Sciatic nerve (tissue), 2 donors: ENCODE results near the gene FAXC. TPM values are rescaled to one million over a fixed set of nuclear protein-coding genes. Genes with fewer than 3 reads are reported as not detected.

Source experiments
- ATAC-seq: fragments of 200-7000 bp; cut with Tn5 transposase; one replicate; pipeline ENCODE4 v1.9.1; 2020; ENCODE audit warnings: mild to moderate bottlenecking, moderate library complexity
- DNase-seq: peaks from one replicate; pipeline ENCODE4 v3.0.0-alpha.2; 2020; ENCODE audit warnings: low spot score
- intact Hi-C: fragments of 100-400 bp; cut with DNase I; formaldehyde crosslinking; loops from one replicate; pipeline ENCODE4 v1.14.2; 2022
- total RNA-seq: library from RNA; stranded (reverse); fragmentation: NEBNext Ultra II Directional; extraction: Animal tissue kit (Norgen Biotek cat#: 25700); gene quantifications from one replicate; pipeline ENCODE4 v1.2.1, GENCODE V29; 2021
- donor health status: DM: no; HTN: no; CAD: no.
- donor health status: DM: no; HTN: no; CAD: no.

The FAXC gene
- total RNA-seq, result 0.49 TPM

DNA sequence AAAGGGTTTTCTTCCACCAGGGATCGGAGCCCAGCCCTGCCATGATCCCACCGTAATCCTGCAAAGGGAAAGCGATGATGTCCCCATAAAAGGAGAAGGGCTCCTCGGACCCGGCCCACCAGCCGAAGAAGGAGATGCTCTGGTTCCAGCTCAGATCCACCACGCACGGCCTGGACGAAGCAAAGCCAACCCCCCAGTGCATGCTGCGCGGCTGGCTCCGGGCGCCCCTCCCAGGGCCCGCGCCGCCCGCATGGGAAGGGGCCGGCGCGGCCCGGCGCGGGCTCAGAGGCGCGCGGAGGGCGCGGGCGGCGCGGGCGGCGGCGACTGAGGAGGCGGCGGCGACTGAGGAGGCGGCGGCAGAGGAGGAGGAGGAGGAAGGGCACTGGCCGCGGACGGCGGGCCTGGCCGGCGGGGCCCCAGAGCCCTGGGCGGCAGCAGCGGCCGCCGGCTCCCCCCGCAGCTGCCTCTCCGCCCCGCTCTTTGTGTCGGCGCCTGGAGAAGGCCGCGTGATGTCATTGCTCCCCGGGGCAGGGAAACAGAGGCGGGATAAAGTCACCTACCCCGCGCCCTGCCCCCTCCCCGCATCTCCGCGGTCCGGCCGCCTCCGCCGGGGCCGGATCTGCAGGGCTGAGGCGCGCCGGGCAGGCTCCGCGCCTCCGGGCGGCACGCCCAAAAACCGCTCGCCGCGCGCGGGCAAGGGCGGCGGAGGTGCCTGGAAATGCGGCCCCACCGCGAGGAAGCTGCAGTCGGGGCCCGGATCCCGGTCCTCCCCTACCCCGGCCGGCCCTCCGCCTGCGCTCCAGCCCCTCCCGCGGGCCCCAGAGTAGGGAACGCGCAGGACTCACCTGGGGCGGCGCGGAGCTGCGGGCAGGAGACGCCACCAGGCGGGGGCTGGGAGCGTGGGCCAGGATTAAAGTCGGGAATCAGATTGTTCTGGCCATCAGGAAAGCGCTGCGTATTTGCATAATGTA lies at the start of gene FAXC:
FAXC (minus strand) TSS at position 504 of the 971 bp plus-strand sequence; CDS start at position 202, 302 bp downstream.
- DNase-seq (no peak), ATAC-seq (peak; percentile 38)
- intact Hi-C loops, result no loop called here

DNA sequence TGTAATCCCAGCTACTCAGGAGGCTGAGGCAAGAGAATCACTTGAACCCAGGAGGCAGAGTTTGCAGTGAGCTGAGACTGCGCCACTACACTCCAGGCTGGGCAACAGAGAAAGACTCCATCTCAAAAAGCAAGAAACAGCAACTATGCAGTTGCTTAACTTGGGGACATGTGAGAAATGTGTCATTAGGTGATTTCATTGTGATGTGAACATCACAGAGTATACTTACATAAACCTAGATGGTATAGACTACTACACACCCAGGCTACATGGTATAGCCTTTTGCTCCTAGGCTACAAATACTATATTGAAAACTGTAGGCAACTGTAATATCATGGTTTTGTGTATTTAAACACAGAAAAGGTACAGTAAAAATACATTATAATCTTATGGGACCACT lies 47.8 kb upstream of the FAXC start:
- ATAC-seq (no peak), DNase-seq (no peak)
- intact Hi-C loops, result no loop called here

- ATAC-seq (peak; percentile 91), DNase-seq (peak; percentile 73)
- intact Hi-C loops, result no loop called here
These were observed 44.4 kb upstream of the FAXC start, which contains the start of gene COQ3 for GRCh38 chr6:99393698-99394531. COQ3 (minus strand) TSS chr6:99394195; CDS start chr6:99394179, 16 bp downstream.

DNA sequence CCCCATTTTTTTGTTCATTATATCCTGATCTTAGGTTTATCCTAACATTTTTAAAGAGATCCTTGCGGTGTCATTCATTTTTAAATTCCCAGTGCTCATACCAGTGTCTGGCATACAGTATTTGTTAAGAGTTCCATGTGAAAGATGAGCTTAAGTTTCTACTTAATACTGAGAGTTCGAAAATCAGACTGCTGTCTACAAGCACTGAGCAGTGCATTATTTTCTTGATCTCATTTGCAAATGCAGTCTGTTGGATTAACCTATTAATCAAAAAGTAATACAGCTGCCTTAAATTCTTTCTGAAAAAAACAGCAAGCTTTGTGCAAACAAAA lies 43.9 kb upstream of the FAXC start:
- DNase-seq, result no peak
- intact Hi-C loops, result no loop called here
- ATAC-seq, result peak; percentile 27

- intact Hi-C loops, result no loop called here
- DNase-seq (no peak), ATAC-seq (no peak)
These were observed 41.4 kb upstream of the FAXC start for GRCh38 chr6:99390896-99391295.

DNA sequence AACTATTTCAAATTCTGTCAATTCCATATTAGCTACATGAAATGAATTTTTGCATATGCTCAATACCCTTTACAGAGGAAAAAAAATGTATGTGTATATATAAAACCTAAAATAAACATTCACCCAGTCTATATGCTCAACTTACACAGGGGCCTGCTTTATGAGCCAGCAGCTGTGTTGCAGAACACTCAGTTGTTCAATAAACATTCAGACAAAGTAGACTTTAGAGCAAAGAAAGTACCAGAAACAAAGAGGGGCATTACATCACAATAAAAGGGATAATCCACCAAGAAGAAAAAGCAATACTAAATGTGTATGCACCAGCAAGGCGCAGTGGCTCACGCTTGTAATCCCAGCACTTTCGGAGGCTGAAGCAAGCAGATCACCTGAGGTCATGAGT lies 35.0 kb upstream of the FAXC start:
- intact Hi-C loops, result no loop called here
- DNase-seq, result no peak
- ATAC-seq, result no peak

DNA sequence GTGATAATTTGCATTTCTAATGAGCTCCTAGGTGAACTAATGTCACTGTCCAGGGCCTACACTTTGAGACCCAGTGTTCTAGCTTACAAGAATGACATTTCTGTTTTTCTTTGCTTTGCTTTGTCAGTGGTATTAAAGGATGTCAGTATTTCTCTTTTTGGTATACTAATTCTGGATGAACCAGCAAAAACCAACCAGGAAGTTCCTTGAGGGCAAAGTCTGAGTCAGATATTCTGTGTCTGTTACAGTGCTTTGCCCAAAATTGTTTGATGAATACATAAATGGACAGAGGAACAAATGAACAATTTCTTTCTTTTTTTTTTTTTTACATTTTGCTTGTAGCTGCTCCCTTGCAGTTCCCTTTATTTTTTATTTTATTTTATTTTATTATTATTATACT lies 29.2 kb upstream of the FAXC start:
- ATAC-seq (no peak), DNase-seq (no peak)
- intact Hi-C loops, result no loop called here

- DNase-seq (no peak), ATAC-seq (no peak)
- intact Hi-C loops, result no loop called here
These were observed 20.1 kb upstream of the FAXC start for GRCh38 chr6:99369533-99369932.

DNA sequence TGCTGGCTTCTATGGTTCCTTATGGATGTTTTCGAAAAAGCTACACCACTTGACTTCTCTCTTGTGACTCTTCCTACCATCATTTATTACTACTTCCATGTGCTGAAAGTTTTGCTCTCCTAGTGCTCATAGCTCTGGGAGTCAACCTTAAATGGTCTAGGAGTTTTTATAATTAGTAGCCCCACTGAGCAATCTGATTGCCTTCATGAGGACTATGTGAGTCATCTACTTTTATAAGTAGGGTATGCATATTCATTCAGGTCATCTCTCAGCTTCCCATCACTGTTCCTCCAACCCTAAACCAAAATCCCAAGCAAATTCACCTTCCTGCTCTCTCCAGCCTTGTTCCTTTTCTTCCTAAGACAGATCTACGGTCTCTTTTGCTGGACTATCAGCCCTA lies 17.4 kb upstream of the FAXC start:
- intact Hi-C loops, result no loop called here
- DNase-seq (no peak), ATAC-seq (no peak)

DNA sequence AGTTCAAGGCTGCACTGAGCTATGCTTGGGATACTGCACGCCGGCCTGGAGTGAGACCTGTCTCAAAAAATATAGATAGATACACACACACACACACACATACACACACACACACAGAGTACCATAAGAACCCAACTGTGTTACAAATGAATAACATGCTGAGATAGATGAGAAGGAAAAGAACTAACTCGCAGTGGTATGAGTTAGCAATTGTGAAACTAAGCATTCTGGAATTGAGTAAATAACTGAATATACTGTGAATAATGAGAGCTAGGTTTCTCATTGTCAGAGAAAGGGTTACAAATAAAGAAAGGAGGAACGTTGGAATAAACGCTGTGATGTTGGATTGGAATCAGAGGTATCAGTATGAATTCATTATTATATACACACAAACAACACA lies 14.6 kb upstream of the FAXC start:
- no peak for DNase-seq
- ATAC-seq, result no peak
- intact Hi-C loops, result no loop called here

DNA sequence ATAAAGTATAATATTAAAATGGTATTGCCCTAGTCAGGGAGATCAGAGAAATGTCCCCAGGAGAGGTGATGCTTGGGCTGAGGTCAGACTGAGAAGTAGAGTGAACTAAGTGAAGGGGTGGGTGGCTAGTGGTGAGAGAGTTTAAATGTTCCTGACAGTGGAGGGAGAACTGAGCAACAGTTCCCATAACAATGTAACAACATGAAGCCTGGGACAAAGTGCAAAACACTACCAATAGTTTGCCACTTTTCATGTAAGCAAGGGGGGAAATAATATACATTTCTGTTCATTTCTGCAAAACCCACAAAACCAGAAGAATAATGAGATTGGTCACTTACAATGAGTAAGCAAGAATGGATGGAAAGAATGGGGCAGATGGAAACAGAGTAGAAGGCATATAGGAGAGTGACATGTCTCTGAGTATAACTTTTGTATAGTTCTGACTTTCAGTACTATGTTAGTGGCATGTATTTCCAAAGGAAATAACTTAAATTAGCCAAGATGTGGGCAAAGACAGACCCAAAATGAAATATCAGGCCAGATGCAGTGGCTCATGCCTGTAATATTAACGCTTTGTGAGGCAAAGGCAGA lies 13.3 kb upstream of the FAXC start:
- no peak for ATAC-seq
- intact Hi-C loops, result no loop called here

DNA sequence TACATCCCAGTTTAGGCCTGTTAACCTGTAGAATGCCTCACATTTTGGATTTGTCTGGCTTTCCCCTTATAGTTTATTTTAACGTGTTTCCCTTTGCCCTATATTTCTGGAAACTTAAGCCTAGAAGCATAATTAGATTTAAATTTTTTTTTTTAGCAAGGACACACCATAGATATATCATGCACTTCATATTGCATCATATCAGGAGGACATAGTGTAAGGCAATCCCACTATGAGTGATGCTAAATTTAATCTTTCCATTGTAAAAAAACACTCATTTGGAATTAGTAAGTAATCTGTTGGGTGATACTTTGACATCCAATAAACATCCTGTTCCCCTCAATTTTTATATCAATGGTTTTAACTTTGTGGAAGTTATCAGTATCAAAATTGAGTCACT lies 10.3 kb upstream of the FAXC start:
- intact Hi-C loops, result no loop called here
- ATAC-seq, result no peak
- DNase-seq, result no peak

More for the DNA sequence above, 13.3 kb upstream of the FAXC start:
- no peak for DNase-seq

- DNase-seq (no peak), ATAC-seq (no peak)
- intact Hi-C loops, result no loop called here
These were observed 7.2 kb upstream of the FAXC start for GRCh38 chr6:99356641-99357040.

DNA sequence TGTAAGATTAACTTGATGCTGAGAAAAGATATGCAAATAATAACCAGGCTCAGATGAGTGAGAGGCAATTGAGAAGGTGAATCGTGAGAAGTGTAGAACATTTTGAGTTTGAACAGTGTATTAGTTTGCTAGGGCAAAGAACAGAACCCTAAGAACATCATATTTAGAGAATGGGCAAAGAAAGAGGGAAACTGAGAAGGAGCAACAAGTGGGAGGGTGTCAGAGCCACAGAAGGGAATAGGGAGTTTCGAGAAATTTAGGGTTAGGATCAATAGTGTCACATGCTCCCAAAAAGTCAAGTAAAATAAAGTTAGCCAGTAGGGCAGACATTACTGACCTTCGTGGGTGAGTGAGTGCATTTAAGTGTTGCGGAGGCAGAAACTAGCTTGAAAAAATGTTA lies 5.5 kb upstream of the FAXC start:
- no peak for ATAC-seq
- intact Hi-C loops, result no loop called here

GRCh38 chr6:99353126-99353525 lies 3.7 kb upstream of the FAXC start:
- intact Hi-C loops, result no loop called here
- ATAC-seq, result no peak
- no peak for DNase-seq

More for the DNA sequence above, 5.5 kb upstream of the FAXC start:
- no peak for DNase-seq

DNA sequence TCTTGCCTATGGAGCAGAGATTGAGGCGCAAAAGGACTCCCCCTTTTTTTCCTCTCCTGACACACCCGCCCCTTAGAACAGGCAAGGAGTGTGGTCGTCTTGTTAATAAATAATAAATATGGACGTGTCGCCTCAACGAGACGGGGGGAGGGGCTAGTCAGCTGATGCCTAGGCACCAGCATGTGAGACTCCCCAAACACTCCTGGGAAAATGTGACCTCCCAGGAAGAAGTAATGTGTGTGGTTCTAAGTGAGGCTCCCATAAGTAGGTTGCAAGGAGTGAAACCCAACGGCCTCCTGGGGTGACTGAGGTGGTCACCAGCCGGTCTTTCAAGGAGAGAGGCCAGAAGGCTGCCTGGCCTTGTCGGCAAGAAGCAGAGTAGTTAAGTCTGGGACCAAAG lies 1.1 kb upstream of the FAXC start:
- DNase-seq (no peak), ATAC-seq (no peak)
- intact Hi-C loops, result no loop called here

DNA sequence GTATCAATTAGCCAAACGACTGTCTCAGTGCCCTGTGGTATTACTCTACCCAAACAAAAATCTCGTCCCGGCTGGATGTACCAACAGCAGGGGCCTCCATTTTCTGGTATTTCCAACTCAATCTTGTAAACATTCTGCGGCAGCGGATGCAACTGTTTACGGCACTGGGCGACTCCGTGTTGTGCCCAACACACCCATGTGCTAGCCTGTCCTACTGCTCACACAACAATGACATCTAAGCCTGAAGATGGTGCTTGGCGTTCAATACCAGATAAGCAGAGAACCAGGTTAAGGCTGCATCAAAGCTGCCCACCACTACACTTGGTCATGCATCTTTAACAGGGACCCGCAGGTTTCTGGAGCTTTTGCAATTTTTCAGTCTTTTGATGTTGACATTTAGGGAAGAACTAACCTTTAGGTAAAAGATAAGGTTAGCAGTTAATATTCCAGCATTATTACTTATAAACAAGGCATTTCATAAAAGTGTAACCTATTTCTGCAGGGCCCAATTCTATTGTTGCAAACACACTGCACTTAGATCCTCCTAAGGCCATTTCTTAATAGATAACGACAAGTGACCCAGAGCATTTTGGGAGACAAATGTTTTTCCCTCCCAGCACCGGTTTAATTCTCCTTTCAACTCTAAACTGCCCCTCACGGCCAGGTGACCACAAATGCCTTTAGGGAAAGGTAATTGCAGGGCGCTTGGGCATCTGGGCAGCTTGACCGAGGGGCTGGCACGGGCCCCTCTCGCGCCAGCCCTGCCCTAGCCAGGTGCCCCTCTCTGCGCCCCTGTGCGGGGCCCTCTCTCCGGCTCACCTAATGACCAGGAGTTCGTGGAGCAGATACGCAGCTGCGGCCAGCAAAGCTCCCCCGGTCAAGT lies 945 bp downstream of the FAXC start:
- ATAC-seq (no peak), DNase-seq (no peak)
- intact Hi-C loops, result no loop called here

- DNase-seq, result no peak
- intact Hi-C loops, result no loop called here
- no peak for ATAC-seq
These were observed 1.7 kb downstream of the FAXC start for GRCh38 chr6:99347804-99348203.

- ATAC-seq, result no peak
- intact Hi-C loops, result no loop called here
- DNase-seq, result no peak
These were observed 2.9 kb downstream of the FAXC start for GRCh38 chr6:99346595-99346994.
